Trophoblast cell (in vitro differentiated cells and primary cell): Measurements from ENCODE around the gene CACNA1G.

Experiments used
- DNase-seq, 2 donors: peaks; one replicate each; pipeline ENCODE4 v3.0.0-alpha.2; 2016
- H2AFZ ChIP-seq: 2 replicates; pipeline ENCODE4 v1.6.1; 2013; ENCODE audit warnings: low read length, moderate library complexity, mild to moderate bottlenecking; ENCODE audit not compliant: insufficient read depth, poor library complexity
- H2AK5ac ChIP-seq: 2 replicates; pipeline ENCODE4 v1.6.1; 2013; ENCODE audit warnings: mild to moderate bottlenecking, low read length
- H2BK120ac ChIP-seq: 2 replicates; pipeline ENCODE4 v1.6.1; 2013; ENCODE audit warnings: low read length, mild to moderate bottlenecking, moderate library complexity; ENCODE audit not compliant: insufficient read depth, poor library complexity
- H2BK12ac ChIP-seq: 2 replicates; pipeline ENCODE4 v1.6.1; 2013; ENCODE audit warnings: mild to moderate bottlenecking, low read length, moderate library complexity
- H2BK5ac ChIP-seq: 2 replicates; pipeline ENCODE4 v1.6.1; 2013; ENCODE audit warnings: low read length, low read depth, moderate library complexity, mild to moderate bottlenecking; ENCODE audit not compliant: poor library complexity
- H3K14ac ChIP-seq: 2 replicates; pipeline ENCODE4 v1.6.1; 2013; ENCODE audit warnings: mild to moderate bottlenecking, low read length
- H3K18ac ChIP-seq: 2 replicates; pipeline ENCODE4 v1.6.1; 2013; ENCODE audit warnings: mild to moderate bottlenecking, low read length
- H3K23ac ChIP-seq: 2 replicates; pipeline ENCODE4 v1.6.1; 2013; ENCODE audit warnings: low read length
- H3K27ac ChIP-seq: 2 replicates; pipeline ENCODE4 v1.5.1; 2013; ENCODE audit warnings: low read depth, mild to moderate bottlenecking, inconsistent platforms, low read length, moderate library complexity
- H3K27me3 ChIP-seq: 2 replicates; pipeline ENCODE4 v1.6.1; 2013; ENCODE audit warnings: inconsistent platforms, mild to moderate bottlenecking, low read length, moderate library complexity; ENCODE audit not compliant: insufficient read depth
- H3K36me3 ChIP-seq, 2 experiments: 1 replicate in 1 of 2; 2 replicates in 1 of 2; pipeline ENCODE4 v1.6.1; 2013; ENCODE audit warnings: low read length in 2 of 2, mild to moderate bottlenecking in 2 of 2, moderate library complexity in 1 of 2; ENCODE audit not compliant: insufficient read depth in 2 of 2, control insufficient read depth in 1 of 2
- H3K4ac ChIP-seq: 2 replicates; pipeline ENCODE4 v1.6.1; 2013; ENCODE audit warnings: low read depth, mild to moderate bottlenecking, low read length, moderate library complexity
- H3K4me1 ChIP-seq, 2 experiments: 1 replicate in 1 of 2; 2 replicates in 1 of 2; pipeline ENCODE4 v1.6.1; 2013; ENCODE audit warnings: low read length in 2 of 2, mild to moderate bottlenecking in 2 of 2, moderate library complexity in 1 of 2; ENCODE audit not compliant: insufficient read depth in 2 of 2, control insufficient read depth in 1 of 2
- H3K4me2 ChIP-seq: 2 replicates; pipeline ENCODE4 v1.6.1; 2013; ENCODE audit warnings: inconsistent platforms, mild to moderate bottlenecking, low read length, moderate library complexity
- H3K4me3 ChIP-seq: 2 replicates; pipeline ENCODE4 v1.5.1; 2013; ENCODE audit warnings: mild to moderate bottlenecking, low read depth, low read length, inconsistent platforms
- H3K79me1 ChIP-seq: one replicate; pipeline ENCODE4 v1.6.1; 2013; ENCODE audit warnings: low read length
- H3K79me2 ChIP-seq: 2 replicates; pipeline ENCODE4 v1.6.1; 2013; ENCODE audit warnings: low read length, mild to moderate bottlenecking; ENCODE audit not compliant: control insufficient read depth, insufficient read depth, poor library complexity
- H3K9ac ChIP-seq: 2 replicates; pipeline ENCODE4 v1.6.1; 2013; ENCODE audit warnings: mild to moderate bottlenecking, low read length
- H3K9me3 ChIP-seq: 2 replicates; pipeline ENCODE4 v1.6.1; 2013; ENCODE audit warnings: low read depth, mild to moderate bottlenecking, control low read depth, inconsistent platforms, low read length; ENCODE audit not compliant: insufficient read depth
- H4K12ac ChIP-seq: 2 replicates; pipeline ENCODE4 v1.6.1; 2013; ENCODE audit warnings: low read depth, mild to moderate bottlenecking, low read length, moderate library complexity
- H4K8ac ChIP-seq: 2 replicates; pipeline ENCODE4 v1.6.1; 2013; ENCODE audit warnings: low read depth, mild to moderate bottlenecking, low read length, moderate library complexity
- H4K91ac ChIP-seq: one replicate; pipeline ENCODE4 v1.6.1; 2013; ENCODE audit warnings: low read depth, mild to moderate bottlenecking, low read length, moderate library complexity
- WGBS: extraction: QIAGEN DNeasy Blood & Tissue Kit; methylation state at CpG from one replicate; pipeline ENCODE4 v1.1.7; 2013; ENCODE audit warnings: missing lambda C conversion rate; ENCODE audit not compliant: insufficient read length, insufficient coverage; ENCODE audit errors: extremely low coverage; 5-methylcytosine and 5-hydroxymethylcytosine counted together

The CACNA1G gene

DNA sequence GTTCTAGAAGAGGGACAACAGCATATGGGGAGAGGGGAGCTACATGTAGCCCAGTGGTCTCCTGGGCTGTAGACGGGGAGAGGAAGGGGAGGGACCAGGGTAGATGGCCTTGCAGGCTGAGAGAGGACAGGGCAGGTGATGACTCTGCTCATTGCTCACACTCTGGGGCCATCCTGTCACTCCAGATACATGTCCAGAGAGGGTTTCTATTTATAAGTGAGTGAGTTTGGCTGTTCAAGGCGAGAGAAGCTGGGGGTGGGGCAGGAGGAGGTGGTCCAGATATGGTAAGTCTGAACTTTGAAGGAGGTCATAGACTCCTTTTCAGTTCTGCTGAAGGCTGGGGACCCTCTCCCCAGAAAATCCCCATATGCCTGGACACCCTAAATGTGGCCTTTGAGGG, 22.2 kb downstream of the CACNA1G start:
- no peak overlapping the region for H3K23ac ChIP-seq
- H4K8ac ChIP-seq: no peak overlapping the region
- no peak overlapping the region for H4K91ac ChIP-seq
- H3K14ac ChIP-seq: no peak overlapping the region
- no peaks in the 10 kb centered on the region for H3K27me3 ChIP-seq
- no peak overlapping the region for H3K9ac ChIP-seq
- no peak overlapping the region for H2BK12ac ChIP-seq
- H3K9me3 ChIP-seq: no peaks in the 10 kb centered on the region
- no peak overlapping the region for H4K12ac ChIP-seq
- no peak overlapping the region for H2AK5ac ChIP-seq
- H3K4ac ChIP-seq: no peak overlapping the region
- H2AFZ ChIP-seq: no peak overlapping the region
- WGBS: no CpG with 5 or more reads among the region's 2 CpGs
- no peaks in the 10 kb centered on the region for H3K79me2 ChIP-seq
- no peak for DNase-seq
- no peak overlapping the region for H2BK5ac ChIP-seq
- no peak overlapping the region for H3K4me2 ChIP-seq
- H2BK120ac ChIP-seq: no peak overlapping the region
- no peak overlapping the region for H3K27ac ChIP-seq
- H3K4me3 ChIP-seq: no peak overlapping the region
- no peak overlapping the region for H3K18ac ChIP-seq
- no peaks in the 10 kb centered on the region for H3K4me1 ChIP-seq
- H3K79me1 ChIP-seq: no peaks in the 10 kb centered on the region
- H3K36me3 ChIP-seq: no peaks in the 10 kb centered on the region

DNA sequence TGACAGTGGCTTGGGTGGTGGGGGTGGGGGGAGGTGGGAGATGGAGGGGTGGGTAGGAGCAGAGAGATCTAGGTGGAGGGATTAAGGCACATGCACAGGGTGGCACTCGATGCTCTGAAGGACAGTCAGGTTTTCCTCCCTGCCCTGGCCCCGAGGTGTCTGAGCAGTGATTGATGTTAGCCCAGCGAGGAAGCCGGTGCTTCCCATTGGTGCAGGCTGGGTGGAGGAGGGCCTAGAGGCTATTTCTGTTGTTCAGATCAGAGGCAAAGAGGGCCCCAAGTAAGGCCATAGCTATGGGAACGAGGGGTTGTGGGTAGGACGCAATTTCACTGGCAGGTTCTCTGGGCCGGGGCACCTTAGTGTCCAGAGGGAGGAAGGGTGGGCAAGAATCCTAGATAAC, 23.1 kb downstream of the CACNA1G start:
- Histone ChIP-seq H3K4me2 (no peak overlapping the region), H2AFZ (no peak overlapping the region), H3K18ac (no peak overlapping the region), H4K8ac (no peak overlapping the region), H4K91ac (no peak overlapping the region), H3K4me1 (no peaks in the 10 kb centered on the region), H2BK120ac (no peak overlapping the region), H3K23ac (no peak overlapping the region), H3K79me1 (no peaks in the 10 kb centered on the region), H3K9ac (no peak overlapping the region), H4K12ac (no peak overlapping the region), H3K27me3 (no peaks in the 10 kb centered on the region), H3K9me3 (no peaks in the 10 kb centered on the region), H3K79me2 (no peaks in the 10 kb centered on the region), H3K27ac (no peak overlapping the region), H2BK5ac (no peak overlapping the region), H3K36me3 (no peaks in the 10 kb centered on the region), H3K4ac (no peak overlapping the region), H3K4me3 (no peak overlapping the region), H2BK12ac (no peak overlapping the region), H3K14ac (no peak overlapping the region), H2AK5ac (no peak overlapping the region)
- DNase-seq: no peak
- WGBS: no CpG with 5 or more reads among the region's 7 CpGs

GRCh38 chr17:50584116-50584515, 23.6 kb downstream of the CACNA1G start:
- no peaks in the 10 kb centered on the region for H3K79me2 ChIP-seq
- H3K79me1 ChIP-seq: no peaks in the 10 kb centered on the region
- no peaks in the 10 kb centered on the region for H3K36me3 ChIP-seq
- no peak overlapping the region for H2BK12ac ChIP-seq
- no peak overlapping the region for H3K18ac ChIP-seq
- H3K9ac ChIP-seq: no peak overlapping the region
- H4K12ac ChIP-seq: no peak overlapping the region
- H4K91ac ChIP-seq: no peak overlapping the region
- H3K27ac ChIP-seq: no peak overlapping the region
- H3K27me3 ChIP-seq: no peaks in the 10 kb centered on the region
- H3K9me3 ChIP-seq: no peaks in the 10 kb centered on the region
- no peak overlapping the region for H3K4me2 ChIP-seq
- no CpG with 5 or more reads among the region's 4 CpGs for WGBS
- H3K23ac ChIP-seq: no peak overlapping the region
- no peak overlapping the region for H2BK120ac ChIP-seq
- H2BK5ac ChIP-seq: no peak overlapping the region
- no peak overlapping the region for H3K4me3 ChIP-seq
- H4K8ac ChIP-seq: no peak overlapping the region
- no peak overlapping the region for H2AK5ac ChIP-seq
- DNase-seq: no peak
- no peak overlapping the region for H3K14ac ChIP-seq
- no peaks in the 10 kb centered on the region for H3K4me1 ChIP-seq
- H2AFZ ChIP-seq: no peak overlapping the region
- no peak overlapping the region for H3K4ac ChIP-seq

- H3K23ac ChIP-seq: no peak overlapping the region
- H2BK12ac ChIP-seq: no peak overlapping the region
- no peak overlapping the region for H4K91ac ChIP-seq
- H3K4ac ChIP-seq: no peak overlapping the region
- H2BK5ac ChIP-seq: no peak overlapping the region
- H3K27me3 ChIP-seq: no peaks in the 10 kb centered on the region
- no peaks in the 10 kb centered on the region for H3K79me1 ChIP-seq
- DNase-seq: no peak
- no peak overlapping the region for H3K4me3 ChIP-seq
- H4K12ac ChIP-seq: no peak overlapping the region
- H3K27ac ChIP-seq: no peak overlapping the region
- H3K9ac ChIP-seq: no peak overlapping the region
- no peak overlapping the region for H4K8ac ChIP-seq
- H3K4me2 ChIP-seq: no peak overlapping the region
- no peak overlapping the region for H2AFZ ChIP-seq
- H3K14ac ChIP-seq: no peak overlapping the region
- no CpG with 5 or more reads among the region's 6 CpGs for WGBS
- H2BK120ac ChIP-seq: no peak overlapping the region
- no peaks in the 10 kb centered on the region for H3K4me1 ChIP-seq
- H3K36me3 ChIP-seq: no peaks in the 10 kb centered on the region
- H2AK5ac ChIP-seq: no peak overlapping the region
- H3K18ac ChIP-seq: no peak overlapping the region
- H3K9me3 ChIP-seq: no peaks in the 10 kb centered on the region
- no peaks in the 10 kb centered on the region for H3K79me2 ChIP-seq
Measured at GRCh38 chr17:50584749-50585148, 24.2 kb downstream of the CACNA1G start.
